Measurements from ENCODE around the gene TCEAL9.
A peak's percentile ranks its signal among the peaks of the same experiment; 100 is the strongest.

Gene TCEAL9

DNA sequence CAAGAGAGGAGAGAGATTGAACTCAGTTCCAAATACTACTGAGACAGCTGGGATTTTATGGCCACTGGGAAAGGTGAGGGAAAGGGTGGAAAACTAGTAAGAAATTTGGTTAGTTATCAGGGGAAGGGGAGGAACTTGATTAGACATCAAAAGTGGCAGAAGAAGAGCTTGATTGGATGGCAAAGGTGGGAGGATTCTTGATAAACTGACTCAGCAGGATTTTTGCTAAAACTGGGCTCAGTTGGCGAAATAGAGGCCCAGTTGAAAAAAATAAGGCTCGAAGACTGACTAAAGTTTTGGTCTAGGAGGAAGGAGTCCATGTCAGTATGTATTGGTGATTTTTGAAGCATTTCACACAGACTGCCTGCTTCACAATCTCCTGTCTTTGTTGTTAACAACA is 30.0 kb downstream of the TCEAL9 start:
- H3K4me1 Mint-ChIP-seq, result peaks cover 4% of the 10 kb centered on the region

DNA sequence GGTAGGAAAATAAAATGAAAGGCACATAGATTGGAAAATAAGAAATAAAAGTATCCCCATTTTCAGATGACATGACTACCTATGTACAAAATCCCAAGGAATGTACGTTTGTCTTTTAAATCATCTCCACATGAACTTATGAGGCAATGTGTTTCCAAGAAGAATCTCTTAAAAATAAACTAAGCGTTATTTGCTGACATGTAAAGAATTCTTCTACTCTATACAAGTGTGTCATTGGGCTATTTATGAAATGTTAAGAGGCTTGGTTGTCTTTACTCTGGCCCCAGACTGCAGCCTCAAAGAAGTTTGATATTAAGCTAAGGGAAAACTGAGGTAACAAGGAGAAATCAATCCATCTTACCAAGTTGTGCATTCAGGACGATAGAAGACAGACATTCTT is 37.2 kb downstream of the TCEAL9 start:
- CTCF ChIA-PET, result no interaction called here
- H3K4me3 Mint-ChIP-seq, result no peak overlapping the region
- no peak for DNase-seq
- no peaks in the 10 kb centered on the region for H3K36me3 Mint-ChIP-seq
- peaks cover 4% of the 10 kb centered on the region for H3K4me1 Mint-ChIP-seq
- H3K27ac Mint-ChIP-seq, result no peak overlapping the region
- peaks cover 7% of the 10 kb centered on the region for H3K27me3 Mint-ChIP-seq
- no peaks in the 10 kb centered on the region for H3K9me3 Mint-ChIP-seq

More for the DNA sequence above, 30.0 kb downstream of the TCEAL9 start:
- no peaks in the 10 kb centered on the region for H3K9me3 Mint-ChIP-seq
- DNase-seq, result no peak
- H3K36me3 Mint-ChIP-seq, result no peaks in the 10 kb centered on the region
- CTCF ChIA-PET, result no interaction called here
- H3K4me3 Mint-ChIP-seq, result no peak overlapping the region
- H3K27ac Mint-ChIP-seq, result no peak overlapping the region
- H3K27me3 Mint-ChIP-seq, result peaks cover 3% of the 10 kb centered on the region

GRCh38 chrX:103396186-103396585 is 39.9 kb downstream of the TCEAL9 start:
- peaks cover 10% of the 10 kb centered on the region for H3K27me3 Mint-ChIP-seq
- no peak overlapping the region for H3K27ac Mint-ChIP-seq
- H3K9me3 Mint-ChIP-seq, result no peaks in the 10 kb centered on the region
- no peak overlapping the region for H3K4me3 Mint-ChIP-seq
- H3K4me1 Mint-ChIP-seq, result no peaks in the 10 kb centered on the region
- H3K36me3 Mint-ChIP-seq, result no peaks in the 10 kb centered on the region
- CTCF ChIA-PET, result no interaction called here
- no peak for DNase-seq

DNA sequence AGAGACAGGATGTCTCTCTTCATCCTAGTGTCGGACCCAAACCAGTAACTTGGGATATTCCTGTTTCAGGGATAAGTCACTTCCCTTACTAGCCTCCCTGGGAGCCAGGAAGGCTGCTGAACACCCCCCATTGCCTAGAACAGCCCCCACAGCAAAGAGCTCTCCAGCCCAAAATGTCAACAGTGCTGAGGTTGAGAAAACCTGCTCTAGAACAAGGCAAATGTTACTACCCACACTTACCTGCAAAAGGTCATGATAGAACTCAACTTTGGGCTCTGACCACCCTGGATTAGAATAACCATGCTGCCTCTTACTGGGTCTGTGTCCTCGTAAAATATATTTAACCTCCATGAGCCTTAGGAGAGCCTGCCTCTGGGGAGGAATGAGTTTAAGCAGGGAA is 40.4 kb downstream of the TCEAL9 start:
- Mint-ChIP-seq H3K9me3 (no peaks in the 10 kb centered on the region), H3K36me3 (no peaks in the 10 kb centered on the region), H3K4me1 (no peaks in the 10 kb centered on the region), H3K4me3 (no peak overlapping the region), H3K27me3 (peaks cover 8% of the 10 kb centered on the region), H3K27ac (no peak overlapping the region)
- CTCF ChIA-PET, result no interaction called here
- DNase-seq, result no peak

- no peaks in the 10 kb centered on the region for H3K4me1 Mint-ChIP-seq
- H3K27me3 Mint-ChIP-seq, result peaks cover 8% of the 10 kb centered on the region
- H3K36me3 Mint-ChIP-seq, result no peaks in the 10 kb centered on the region
- CTCF ChIA-PET, result no interaction called here
- H3K9me3 Mint-ChIP-seq, result no peaks in the 10 kb centered on the region
- H3K4me3 Mint-ChIP-seq, result no peak overlapping the region
- DNase-seq, result no peak
- H3K27ac Mint-ChIP-seq, result no peak overlapping the region
These were observed 41.4 kb downstream of the TCEAL9 start for GRCh38 chrX:103397707-103398106.

- Mint-ChIP-seq H3K27me3 (peaks cover 8% of the 10 kb centered on the region), H3K36me3 (no peaks in the 10 kb centered on the region), H3K9me3 (no peaks in the 10 kb centered on the region), H3K27ac (no peak overlapping the region), H3K4me3 (no peak overlapping the region), H3K4me1 (no peaks in the 10 kb centered on the region)
- DNase-seq, result no peak
- CTCF ChIA-PET, result interaction anchor here (0.6 to 1.1 kb wide), 2 partner anchors 10 to 21 kb away, joined by 3 read pairs; no protein-coding TSS in a partner anchor
These were observed 42.1 kb downstream of the TCEAL9 start for GRCh38 chrX:103398421-103398864.

GRCh38 chrX:103399744-103400143 is 43.4 kb downstream of the TCEAL9 start:
- DNase-seq, result no peak
- Mint-ChIP-seq H3K9me3 (no peaks in the 10 kb centered on the region), H3K36me3 (no peaks in the 10 kb centered on the region), H3K4me1 (peaks cover 8% of the 10 kb centered on the region), H3K4me3 (no peak overlapping the region), H3K27ac (no peak overlapping the region), H3K27me3 (peaks cover 8% of the 10 kb centered on the region)
- CTCF ChIA-PET, result no interaction called here

DNA sequence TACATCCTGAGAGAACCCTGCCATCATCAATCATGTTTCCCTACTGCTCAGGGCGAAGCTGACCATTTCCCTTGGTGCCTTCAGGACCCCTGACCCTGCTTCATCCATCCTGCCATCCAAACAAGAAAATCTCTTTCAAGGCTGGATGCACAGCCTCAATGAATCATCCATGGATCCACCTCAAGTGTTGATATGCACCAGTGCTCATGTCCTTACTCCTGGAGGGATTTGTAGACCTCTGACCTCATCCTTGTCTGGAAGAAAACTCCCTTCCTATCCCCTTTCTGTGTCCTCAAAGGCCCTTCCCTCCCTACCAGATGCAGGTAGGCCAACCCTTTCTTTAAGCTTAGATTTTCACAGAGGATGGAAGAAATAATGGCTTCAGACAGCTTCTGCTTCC is 44.6 kb downstream of the TCEAL9 start:
- no peak overlapping the region for H3K4me3 Mint-ChIP-seq
- no peaks in the 10 kb centered on the region for H3K9me3 Mint-ChIP-seq
- no peak overlapping the region for H3K27ac Mint-ChIP-seq
- no peaks in the 10 kb centered on the region for H3K36me3 Mint-ChIP-seq
- H3K4me1 Mint-ChIP-seq, result peaks cover 10% of the 10 kb centered on the region
- CTCF ChIA-PET, result no interaction called here
- no peak for DNase-seq
- peaks cover 8% of the 10 kb centered on the region for H3K27me3 Mint-ChIP-seq

GRCh38 chrX:103404231-103405008 is 48.1 kb downstream of the TCEAL9 start:
- CTCF ChIA-PET, result interaction anchor here (1.2 to 1.4 kb wide), 2 partner anchors 61 to 85 kb away, joined by 3 to 5 read pairs; no protein-coding TSS in a partner anchor
- DNase-seq, result peak; percentile 70
- Mint-ChIP-seq H3K9me3 (no peaks in the 10 kb centered on the region), H3K4me3 (peak overlapping the region; percentile 77), H3K36me3 (no peaks in the 10 kb centered on the region), H3K4me1 (peaks cover 10% of the 10 kb centered on the region), H3K27ac (peak overlapping the region; percentile 49), H3K27me3 (peaks cover 4% of the 10 kb centered on the region)

- peak overlapping the region; percentile 77 for H3K4me3 Mint-ChIP-seq
- no peaks in the 10 kb centered on the region for H3K36me3 Mint-ChIP-seq
- CTCF ChIA-PET, result interaction anchor here (1.2 to 1.4 kb wide), 2 partner anchors 61 to 85 kb away, joined by 3 to 5 read pairs; no protein-coding TSS in a partner anchor
- peaks cover 4% of the 10 kb centered on the region for H3K27me3 Mint-ChIP-seq
- no peak overlapping the region for H3K27ac Mint-ChIP-seq
- peaks cover 10% of the 10 kb centered on the region for H3K4me1 Mint-ChIP-seq
- no peak for DNase-seq
- H3K9me3 Mint-ChIP-seq, result no peaks in the 10 kb centered on the region
These were observed 48.7 kb downstream of the TCEAL9 start for GRCh38 chrX:103405009-103405333.

- Mint-ChIP-seq H3K27me3 (no peaks in the 10 kb centered on the region), H3K4me1 (peaks cover 10% of the 10 kb centered on the region), H3K9me3 (no peaks in the 10 kb centered on the region), H3K4me3 (no peak overlapping the region), H3K36me3 (no peaks in the 10 kb centered on the region), H3K27ac (no peak overlapping the region)
- CTCF ChIA-PET, result no interaction called here
- DNase-seq, result no peak
These were observed 50.0 kb downstream of the TCEAL9 start for GRCh38 chrX:103406256-103406655.

DNA sequence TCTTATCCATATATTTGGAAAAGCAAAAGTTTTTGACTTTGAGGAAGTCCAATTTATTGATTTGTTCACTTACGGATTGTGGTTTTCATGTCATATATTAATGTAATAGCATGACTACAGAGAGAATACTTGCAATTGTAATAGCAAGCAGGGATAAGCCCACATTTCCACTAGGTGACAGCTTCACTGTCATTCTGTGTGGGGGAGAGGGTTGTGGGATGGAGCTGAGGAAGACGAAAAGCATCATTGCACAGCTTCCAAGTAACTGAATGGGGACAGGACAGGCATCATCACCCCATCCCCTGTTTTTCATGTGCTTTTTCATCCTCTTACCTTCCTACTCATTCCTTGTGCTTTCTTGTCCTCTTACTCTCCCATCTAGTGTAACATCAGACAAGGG is 51.5 kb downstream of the TCEAL9 start:
- H3K9me3 Mint-ChIP-seq, result no peaks in the 10 kb centered on the region
- DNase-seq, result no peak
- CTCF ChIA-PET, result interaction anchor here (0.6 kb wide), 1 partner anchor 9 kb away, joined by 3 read pairs; no protein-coding TSS in a partner anchor
- H3K36me3 Mint-ChIP-seq, result no peaks in the 10 kb centered on the region
- H3K4me1 Mint-ChIP-seq, result peaks cover 10% of the 10 kb centered on the region
- H3K27me3 Mint-ChIP-seq, result no peaks in the 10 kb centered on the region
- H3K27ac Mint-ChIP-seq, result no peak overlapping the region
- H3K4me3 Mint-ChIP-seq, result no peak overlapping the region
